GM21717 (cell line): ENCODE measurements around the gene RPUSD4.
"Not testable (repeated sequence)": the region's sequence is repeated elsewhere in the genome, so short reads cannot be mapped to it uniquely, and the experiment has no call there.

Experiments
- ATAC-seq: cut with Tn5 transposase; IDR thresholded peaks from one replicate; pipeline ENCODE4 v1.9.1; 2021; ENCODE audit warnings: mild to moderate bottlenecking, moderate library complexity; ENCODE audit not compliant: unreplicated experiment

Gene RPUSD4, protein sequence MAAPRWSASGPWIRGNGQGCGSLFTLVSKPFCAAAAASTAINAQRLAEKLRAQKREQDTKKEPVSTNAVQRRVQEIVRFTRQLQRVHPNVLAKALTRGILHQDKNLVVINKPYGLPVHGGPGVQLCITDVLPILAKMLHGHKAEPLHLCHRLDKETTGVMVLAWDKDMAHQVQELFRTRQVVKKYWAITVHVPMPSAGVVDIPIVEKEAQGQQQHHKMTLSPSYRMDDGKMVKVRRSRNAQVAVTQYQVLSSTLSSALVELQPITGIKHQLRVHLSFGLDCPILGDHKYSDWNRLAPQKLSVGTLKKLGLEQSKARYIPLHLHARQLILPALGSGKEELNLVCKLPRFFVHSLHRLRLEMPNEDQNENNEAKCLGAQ

DNA sequence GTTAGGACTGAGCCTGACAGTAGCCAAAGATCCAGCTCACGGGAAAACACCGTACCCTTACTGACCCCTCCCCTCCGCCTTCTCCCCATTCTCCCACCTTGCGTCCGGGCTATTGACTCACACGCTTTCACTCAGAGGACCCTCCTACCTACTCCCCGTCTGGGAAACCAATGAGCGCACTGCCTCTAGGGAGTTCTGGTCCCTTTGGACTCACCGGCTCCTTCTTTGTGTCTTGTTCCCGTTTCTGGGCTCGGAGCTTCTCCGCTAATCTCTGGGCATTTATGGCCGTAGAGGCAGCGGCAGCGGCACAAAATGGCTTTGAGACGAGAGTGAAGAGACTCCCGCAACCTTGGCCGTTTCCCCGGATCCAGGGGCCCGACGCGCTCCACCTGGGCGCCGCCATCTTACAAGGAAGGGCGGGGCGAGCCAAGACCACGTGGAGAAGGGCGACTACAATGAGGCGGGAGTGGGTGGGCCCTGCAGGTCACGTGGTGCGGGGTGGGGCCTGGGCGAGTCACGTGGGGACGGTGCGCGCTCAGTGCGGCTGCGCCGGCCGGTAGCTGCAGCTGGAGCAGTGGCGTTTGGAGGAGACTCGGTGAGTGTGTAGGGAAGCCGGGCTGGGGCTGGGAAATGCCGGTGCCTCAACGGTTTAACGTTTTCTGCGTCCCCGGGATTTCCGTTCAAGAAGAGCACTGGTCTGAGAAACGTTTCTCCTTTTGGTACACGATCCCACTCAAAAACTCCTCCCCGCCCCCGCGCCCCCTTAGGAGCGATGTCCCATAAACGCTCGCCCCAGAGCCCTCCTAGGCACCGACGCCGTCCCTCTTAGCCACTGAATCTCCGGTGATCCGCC is at the start of gene RPUSD4, which contains the start of gene FAM118B:
Gene RPUSD4, minus strand, starts transcription at position 415 of the 853 bp plus-strand sequence. Its CDS starts 12 bp downstream, at position 403.
Gene FAM118B, plus strand, starts transcription at position 547 of the 853 bp plus-strand sequence. CDS start 23,220 bp downstream, outside the sequence.
- ATAC-seq, result peak; percentile 93

DNA sequence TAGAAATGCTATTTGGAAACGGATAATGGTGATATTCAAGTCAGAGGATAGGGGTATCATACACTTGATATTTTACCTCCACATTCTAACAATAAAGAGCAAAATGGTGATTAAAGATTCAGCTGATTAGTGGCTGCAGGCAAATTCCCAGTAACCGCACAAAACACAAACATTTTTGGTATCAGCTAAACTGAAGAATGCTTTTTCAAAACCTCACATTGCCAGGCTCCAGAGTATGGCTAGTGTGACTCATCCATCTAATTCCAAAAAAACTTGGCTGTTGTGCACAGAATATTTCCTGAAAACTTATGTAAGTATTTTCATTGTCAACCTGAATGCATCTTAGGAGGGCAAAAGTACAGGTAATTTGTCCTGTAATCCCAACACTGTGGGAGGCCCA is 46.3 kb upstream of the RPUSD4 start:
- no peak for ATAC-seq

DNA sequence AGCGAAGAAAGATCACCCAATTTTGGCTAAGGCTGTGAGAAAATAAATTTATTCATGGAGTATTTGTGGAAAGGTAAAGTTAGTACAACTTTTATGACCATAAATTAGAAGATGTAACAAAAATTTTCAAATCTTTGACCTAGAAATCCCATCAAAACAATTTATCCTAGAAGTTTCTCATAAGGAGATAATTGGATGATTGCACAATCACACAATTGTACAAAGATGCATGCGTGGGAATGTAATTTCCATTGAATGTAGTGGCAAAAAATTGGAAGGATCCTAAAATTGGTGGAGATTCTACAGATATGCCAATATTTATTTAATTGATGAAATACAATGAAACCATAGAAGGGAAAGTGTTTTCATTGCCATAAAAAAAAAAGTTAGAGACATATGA is 45.7 kb upstream of the RPUSD4 start:
- ATAC-seq, result no peak

DNA sequence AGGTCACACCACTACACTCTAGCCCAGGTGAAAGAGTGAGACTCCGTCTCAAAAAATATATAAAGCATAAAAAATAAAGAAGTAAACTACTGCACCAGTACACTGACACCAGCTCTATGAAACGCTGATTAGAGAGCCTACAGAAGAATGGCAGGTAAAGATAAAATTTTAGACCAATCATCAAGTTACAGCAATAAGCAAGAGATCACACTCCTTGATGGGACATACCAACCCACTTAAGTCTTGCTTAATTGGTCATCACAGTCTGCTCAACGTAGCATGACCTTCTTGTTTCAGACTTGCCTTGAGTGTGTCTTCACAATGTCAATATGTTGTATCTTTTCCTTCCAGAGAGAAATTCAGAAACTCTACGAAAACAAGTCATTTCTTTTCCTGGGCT is 44.8 kb upstream of the RPUSD4 start:
- ATAC-seq, result no peak

DNA sequence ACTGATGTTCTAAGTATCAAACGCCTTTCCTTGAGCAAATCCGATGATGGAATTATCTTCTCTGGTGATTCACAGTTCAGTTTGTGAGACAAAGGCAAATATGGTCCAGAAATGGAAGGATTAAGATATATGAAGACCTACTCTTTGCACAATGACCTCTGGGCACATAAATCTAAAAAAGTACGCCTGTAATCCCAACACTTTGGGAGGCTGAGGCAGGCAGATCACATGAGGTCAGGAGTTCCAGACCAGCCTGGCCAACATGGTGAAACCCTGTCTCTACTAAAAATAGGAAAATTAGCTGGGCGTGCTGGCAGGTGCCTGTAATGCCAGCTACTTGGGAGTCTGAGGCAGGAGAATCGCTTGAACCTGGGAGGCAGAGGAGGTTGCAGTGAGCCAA is 44.1 kb upstream of the RPUSD4 start:
- not testable (repeated sequence) for ATAC-seq

DNA sequence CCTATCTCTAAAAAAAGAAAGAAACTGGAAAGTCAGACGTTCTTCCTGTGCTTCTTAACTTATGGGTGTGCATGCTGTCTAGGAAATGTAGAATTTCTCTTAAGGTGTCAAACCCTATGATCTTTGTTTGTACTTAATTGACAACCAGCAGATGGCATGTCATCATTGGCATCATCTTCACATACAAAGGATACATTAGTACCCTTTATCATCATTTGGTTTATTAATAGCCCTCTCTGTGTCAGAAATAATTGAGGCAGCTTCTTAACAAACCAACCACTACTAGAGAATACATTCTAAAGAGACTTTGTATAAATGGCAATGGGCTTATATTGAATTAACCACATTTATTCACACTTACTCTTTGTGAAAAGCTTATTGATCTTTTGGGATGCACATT is 43.4 kb upstream of the RPUSD4 start:
- no peak for ATAC-seq

DNA sequence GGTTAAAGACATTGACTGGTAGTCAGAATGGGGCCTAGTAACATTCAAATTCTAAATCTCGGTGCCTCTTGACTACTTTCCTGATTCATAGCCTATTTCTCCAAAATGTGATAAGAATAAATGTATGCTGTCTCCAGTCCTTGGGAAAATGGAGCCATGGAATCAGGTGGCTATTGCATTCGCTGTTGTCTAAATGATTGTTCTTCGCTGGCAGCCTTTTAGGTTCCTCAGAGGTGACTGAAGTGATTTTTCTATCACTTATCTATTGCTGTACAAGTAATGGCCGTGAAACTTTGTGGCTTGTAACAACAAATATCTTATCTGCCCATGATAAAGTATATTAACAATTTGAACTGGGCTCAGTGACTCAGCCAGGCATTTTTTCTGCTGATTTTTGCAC is 41.8 kb upstream of the RPUSD4 start:
- no peak for ATAC-seq

DNA sequence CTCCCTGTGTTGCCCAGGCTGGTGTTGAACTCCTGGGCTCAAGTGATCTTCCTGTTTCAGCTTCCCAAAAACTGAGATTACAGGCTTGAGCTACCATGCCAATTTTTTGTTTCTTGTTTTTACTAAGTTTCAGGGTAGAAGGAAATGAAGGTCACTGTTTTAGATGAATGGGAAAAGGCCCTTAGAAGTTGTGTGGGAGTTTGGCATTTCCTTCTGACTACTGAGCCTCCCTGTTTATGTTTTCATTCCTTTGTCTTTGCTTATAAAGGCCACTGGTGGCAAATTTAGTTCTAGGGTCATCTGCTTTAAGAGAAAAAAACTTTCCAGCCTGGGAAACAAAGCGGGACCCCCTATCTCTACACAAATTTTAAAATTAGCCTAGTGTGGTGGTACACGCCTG is 35.2 kb upstream of the RPUSD4 start:
- no peak for ATAC-seq

DNA sequence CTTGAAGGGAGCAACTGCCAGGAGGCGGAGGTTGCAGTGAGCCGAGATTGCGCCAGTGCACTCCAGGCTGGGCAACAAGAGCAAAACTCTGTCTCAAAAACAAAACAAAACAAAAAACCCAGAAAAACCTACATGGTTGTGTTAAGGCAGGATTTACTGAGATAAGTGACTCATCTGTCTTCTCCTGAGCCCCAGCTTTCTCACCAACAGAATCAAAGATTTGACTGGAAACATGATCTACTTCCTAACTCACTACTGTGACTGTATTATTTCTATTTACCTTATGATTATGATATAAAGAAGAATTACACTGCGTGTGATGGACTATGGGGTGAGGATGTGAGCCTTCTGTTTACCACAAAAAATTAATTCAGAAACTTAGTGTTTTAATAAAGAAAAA is 21.9 kb upstream of the RPUSD4 start:
- no peak for ATAC-seq

DNA sequence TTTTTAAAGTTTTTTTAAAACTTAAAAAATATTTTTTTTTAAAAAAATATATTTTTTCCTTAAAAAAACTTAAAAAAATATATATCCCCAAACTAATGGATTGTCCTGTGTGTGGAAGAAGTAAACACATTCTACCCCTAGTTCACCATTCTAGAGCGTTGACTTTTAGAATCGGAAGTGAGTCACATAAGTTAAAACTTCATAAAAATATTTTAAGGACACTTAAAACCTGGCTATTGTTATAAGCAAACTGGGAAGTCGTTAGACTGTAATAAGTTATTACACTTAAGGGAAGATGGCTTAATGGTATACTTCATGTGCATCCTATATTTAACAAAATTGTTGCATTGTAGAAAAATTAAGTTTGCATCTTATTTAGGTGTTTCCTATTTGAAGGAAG is 21.2 kb upstream of the RPUSD4 start:
- no peak for ATAC-seq

DNA sequence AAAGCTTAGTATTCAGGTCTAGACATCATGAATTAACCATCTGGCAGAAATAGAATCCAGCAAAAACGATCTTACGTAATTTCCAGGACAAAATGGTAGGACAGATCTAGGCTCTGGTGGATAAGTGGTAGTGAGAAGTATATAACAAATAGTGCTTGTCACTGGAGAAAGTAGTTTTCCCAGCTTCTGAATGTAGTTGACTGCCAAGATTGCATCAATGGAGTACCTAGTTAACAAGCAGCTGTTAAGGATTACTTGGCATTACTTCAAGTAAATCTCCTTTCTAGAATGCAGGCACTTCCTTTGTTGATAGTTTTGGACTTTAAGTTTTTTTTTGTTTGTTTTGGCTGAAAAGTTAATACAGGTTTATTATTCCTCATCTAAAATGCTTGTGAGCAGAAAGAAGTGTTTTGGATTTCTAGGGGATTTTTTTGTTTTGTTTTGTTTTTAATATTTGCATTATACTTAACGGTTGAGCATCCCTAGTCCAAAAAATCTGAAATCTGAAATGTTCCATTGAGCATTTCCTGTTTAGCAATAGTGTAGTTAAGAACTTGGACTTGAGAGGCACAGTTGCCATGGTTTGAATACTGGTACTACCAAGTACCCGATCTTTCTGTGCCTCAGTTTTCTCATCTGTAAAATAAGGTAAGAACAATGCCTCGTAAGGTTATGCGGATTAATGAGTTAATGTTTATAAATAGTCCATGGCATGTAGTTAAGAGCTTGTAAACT is 20.4 kb upstream of the RPUSD4 start:
- no peak for ATAC-seq

DNA sequence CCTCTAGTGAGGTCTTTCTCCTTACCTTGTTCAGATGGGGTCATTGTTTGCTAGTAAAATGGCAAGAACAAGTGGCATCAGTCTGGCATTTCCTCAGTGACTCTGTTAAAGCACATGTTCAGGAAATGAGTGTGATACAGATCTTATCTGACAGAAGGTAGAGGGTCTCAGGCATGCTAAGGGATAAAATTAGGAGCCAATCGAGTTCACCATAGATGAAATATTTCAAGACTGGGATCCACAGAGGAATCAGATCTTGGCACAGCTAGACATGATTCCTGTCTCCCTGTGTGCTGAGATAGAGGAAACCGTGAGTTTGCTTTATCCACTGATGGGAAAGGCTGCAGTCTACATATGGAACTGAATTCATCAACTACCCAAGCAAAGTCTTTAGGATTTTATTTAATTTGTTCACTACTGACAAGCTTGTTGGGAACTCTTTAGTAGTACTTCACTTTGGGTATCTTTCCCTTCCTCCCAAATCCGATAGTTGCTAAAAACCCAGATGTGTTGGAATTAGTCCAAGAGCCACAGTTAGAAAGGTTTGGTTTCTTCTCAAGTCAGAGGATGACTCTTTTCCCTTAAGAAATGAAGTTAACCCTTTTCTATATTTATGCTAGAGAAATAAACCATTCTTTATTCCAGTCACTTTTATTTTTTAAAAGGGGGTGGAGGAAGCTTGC is 18.5 kb upstream of the RPUSD4 start:
- no peak for ATAC-seq

DNA sequence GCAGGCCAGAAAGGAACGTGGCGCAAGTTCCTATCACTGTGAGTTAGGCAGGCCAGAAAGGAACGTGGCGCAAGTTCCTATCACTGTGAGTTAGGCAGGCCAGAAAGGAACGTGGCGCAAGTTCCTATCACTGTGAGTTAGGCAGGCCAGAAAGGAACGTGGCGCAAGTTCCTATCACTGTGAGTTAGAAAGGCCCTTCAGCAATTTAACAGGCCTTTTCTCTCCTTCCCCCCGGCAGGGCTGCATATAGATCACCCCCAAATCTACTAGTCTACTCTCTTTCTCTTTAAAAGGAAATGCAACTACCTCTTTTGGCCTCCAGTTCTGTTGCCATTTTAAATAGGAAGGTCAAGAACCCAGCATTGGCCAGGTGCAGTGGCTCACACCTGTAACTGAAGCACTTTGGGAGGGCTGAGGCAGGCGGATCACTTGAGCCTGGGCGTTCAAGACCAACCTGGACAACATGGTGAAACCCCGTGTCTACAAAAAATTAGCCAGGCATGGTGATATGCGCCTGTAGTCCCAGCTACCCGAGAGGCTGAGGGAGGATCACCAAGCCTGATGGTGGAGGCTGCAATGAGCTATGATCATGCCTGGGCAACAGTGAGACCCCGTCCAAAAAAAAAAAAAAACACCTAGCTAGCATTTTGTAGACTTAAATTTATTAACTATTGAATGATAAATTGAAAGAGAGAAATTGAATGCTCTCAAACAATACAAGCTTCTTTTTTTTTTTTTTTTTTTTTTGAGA is 15.1 kb upstream of the RPUSD4 start:
- ATAC-seq, result no peak

DNA sequence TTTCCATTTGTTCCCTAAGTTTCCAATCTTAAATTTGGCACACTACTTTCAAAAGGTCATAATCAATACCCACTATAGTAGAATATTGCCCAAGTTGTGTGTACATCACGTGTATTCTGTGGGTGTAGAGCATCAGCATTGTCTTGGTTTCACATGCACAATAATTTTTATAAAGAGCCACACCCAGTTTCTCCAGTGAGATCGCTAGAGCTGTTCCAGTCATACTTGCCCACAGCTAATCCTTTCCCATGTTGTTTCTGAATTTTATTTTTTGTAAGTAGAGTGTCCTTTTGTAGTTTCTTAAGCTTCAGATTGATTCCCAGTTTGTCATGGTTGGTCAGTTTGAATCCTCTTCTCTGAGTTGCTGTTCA is 13.8 kb upstream of the RPUSD4 start:
- no peak for ATAC-seq

DNA sequence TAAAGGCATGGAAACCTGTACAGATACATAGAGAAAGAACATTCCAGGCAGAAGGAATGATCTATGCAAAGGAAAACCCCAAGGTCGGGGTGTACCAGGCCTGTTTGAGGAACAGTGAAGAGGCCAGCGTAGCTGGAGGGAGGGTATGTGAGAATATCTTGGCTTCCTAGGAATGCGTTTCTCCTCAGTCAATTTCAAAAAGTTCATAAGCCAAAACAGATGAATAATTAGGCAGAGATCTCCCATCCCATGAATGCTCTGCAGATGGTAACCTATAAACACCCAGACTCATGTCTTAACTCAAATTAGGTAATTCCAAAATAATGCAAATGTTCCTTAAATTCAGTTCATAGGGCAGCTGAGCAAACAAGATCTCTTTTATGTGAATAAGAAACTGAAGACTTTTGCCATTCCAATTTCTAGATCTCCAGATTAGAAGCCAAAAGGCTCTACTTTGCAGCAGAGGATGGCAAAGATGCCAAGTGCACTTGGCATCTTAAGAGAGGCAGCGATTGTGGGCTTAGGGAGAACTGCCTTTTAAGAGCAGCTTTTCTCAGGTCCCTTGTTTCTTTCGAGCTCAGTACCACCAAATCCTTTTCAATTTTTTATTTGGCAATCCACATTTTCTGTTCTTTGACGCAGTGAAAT is 13.3 kb upstream of the RPUSD4 start:
- ATAC-seq, result no peak

DNA sequence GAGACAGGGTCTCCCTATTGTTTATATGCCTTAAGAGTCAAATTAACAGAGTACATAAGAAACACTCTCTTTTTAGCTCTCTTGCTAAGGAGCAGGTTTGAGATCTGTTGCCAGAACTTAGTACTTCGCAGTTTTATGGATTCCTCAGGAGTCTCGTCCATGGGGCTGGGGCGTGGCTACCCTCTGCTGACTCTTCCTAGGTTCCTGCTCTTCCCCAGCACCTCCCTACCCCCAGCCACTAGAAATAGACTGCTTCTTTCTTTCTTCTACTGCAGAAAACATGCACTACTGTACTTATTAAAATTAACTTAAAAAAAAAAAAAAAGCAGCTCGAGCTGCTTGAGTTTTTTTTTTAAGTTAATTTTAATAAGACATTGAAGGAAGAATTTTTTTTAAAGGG is 8.1 kb upstream of the RPUSD4 start:
- ATAC-seq, result no peak

DNA sequence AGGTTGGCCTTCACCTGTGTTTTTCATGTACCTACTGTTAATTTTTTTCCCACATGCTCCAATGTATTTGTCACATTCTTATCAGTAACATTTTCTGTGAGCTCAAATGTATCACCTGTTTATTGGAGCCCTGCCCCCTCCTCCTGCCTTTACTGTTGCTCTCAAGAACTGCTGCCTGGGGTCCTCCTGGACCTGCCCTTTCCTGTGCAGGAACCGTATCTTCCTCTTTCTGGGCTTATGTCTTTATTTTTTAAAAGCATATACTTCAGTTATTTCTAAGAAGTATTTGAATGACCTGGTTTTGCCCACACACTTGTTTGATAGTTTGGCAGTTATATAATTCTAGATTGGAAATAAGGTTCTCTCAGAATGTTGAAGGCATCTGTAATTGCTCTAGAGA is 6.0 kb upstream of the RPUSD4 start:
- ATAC-seq, result no peak

DNA sequence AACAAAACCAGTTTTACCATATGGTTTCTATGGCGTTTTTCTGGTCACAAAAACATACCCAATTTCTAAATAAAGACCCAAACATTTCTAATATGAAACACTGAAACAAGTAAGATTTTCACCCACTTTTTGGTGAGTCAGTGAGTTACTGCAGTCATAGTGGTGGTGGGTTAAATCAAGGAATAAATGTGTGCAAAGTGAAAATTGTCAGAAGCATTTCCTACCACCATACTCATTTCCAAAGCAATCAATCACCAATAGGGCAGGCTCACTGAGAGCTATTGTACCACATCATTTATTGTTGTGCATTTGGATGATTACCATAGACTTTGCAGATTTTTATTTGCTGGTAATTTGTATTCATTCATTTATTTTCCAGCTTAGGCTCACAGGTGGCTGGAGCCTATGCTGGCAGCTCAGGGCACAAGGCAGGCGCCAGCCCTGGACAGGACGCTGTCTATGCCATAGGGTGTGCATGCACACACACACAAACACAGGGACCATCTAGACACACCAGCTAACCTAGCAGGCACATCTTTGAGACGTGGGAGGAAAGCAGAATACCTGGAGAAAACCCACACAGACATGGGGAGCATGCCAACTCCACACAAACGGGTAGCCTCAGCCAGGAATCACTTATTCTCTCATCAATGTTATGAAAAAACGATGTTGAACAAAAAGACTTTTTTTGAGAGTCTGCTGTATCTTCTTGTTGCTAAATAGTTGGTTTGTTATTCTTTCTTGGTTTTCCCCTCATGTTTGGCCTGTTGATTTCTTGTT is 5.3 kb upstream of the RPUSD4 start:
- ATAC-seq, result no peak

DNA sequence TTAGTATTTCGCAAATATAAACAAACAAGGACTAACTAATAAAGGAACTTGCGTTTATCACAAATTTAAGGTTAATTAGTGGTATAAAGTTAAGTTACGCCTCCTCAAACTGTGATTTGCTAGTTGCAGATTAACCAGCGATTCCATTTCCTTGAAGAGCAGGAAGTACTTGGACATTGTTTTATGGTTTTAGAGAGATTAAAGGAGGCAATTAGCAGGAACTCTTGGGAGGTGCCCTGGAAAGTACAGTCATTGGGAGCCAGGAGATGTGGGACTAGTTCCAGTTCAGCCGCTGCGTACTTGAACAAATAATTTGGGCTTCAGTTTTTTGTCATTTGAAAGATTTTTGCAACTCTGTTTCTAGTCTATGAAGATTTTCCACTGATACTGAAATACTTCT is 3.4 kb upstream of the RPUSD4 start:
- ATAC-seq, result no peak
